ENCODE measurements around the gene RGS1. TPM values are rescaled to one million over a fixed set of nuclear protein-coding genes. Genes with fewer than 3 reads are reported as not detected.
"Not testable (repeated sequence)": the region's sequence is repeated elsewhere in the genome, so short reads cannot be mapped to it uniquely, and the experiment has no call there.

Gene RGS1
- total RNA-seq, 1 experiment from 2014 or later: not detected

DNA sequence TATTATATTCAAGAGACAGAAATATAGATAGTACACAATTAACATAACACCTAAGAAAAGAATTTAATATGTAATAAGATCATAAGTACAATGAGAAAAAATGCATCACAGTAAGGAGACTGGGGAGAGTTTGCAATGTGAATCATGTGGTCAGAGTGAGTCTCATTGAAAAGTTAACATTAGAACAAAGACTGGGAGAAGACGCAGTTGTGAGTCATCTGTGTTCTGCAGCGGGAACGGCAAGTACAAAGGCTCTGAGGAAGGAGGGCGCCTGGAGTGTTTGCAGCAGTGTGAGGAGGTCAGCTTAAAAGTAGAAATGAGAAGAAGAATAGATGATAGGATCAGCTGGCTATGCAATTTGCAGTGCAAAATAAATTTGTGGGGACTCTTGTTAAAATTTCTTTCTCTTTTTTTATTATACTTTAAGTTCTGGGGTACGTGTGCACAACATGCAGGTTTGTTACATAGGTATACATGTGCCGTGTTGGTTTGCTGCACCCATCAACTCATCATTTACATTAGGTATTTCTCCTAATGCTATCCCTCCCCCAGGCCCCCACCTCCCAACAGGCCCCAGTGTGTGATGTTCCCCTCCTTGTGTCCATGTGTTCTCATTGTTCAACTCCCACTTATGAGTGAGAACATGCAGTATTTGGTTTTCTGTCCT is 44.4 kb upstream of the RGS1 start:
- intact Hi-C loops (cut with micrococcal nuclease; ENCODE audit: unreplicated experiment): not testable (repeated sequence)

DNA sequence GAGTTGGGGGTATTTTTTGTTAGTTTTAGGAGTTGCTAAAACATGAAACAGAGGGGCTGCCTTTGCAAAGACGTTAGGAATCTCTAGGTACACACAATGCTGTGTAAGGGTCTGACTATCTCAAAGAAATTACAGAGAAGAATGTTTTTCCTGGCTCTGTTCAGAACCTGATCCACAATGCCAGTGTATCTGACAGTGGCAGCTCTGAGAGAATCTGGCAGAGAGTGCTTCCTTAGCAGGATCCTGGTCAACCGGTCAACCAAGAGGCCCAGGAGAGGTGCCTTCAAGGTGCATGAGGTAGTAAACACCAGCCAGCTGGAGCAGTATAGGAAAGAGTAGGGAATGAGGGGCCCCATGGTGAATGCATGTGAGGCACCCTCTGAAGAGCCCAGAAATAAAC is 40.9 kb upstream of the RGS1 start:
- DNase-seq (ENCODE audit: low read depth, low spot score) (no peak), ATAC-seq (peak; percentile 42; the same call in 1 of the 2 replicates)
- no peak overlapping the region for H3K4me3 ChIP-seq (ENCODE audit: low read depth in 2 of 2, low read length in 2 of 2)
- in situ Hi-C loops (cut with HindIII; ENCODE audit: low pct_unique_long_range_greater_than_20kb, low sequenced_read_pairs) (no loop called here), intact Hi-C loops (cut with micrococcal nuclease; ENCODE audit: unreplicated experiment) (no loop called here)
- no peaks in the 10 kb centered on the region for H3K9me3 ChIP-seq (ENCODE audit: control insufficient read depth, insufficient read depth, low read depth, low read length)
- H3K4me1 ChIP-seq (ENCODE audit: control insufficient read depth, insufficient read depth, low read length): peaks cover 3% of the 10 kb centered on the region; the same call in 1 of the 2 replicates
- CTCF ChIA-PET: no interaction called here
- H3K36me3 ChIP-seq (ENCODE audit: control insufficient read depth, insufficient read depth, low read length): no peaks in the 10 kb centered on the region
- POLR2A ChIA-PET: no interaction called here
- no TSS peak for BruUV-seq (replicated peaks)
- no peak overlapping the region for H3K27ac ChIP-seq (ENCODE audit: low read length)
- H3K27me3 ChIP-seq (ENCODE audit: control insufficient read depth, insufficient read depth, low read length): no peaks in the 10 kb centered on the region
- TF ChIP-seq, protein P1, sequence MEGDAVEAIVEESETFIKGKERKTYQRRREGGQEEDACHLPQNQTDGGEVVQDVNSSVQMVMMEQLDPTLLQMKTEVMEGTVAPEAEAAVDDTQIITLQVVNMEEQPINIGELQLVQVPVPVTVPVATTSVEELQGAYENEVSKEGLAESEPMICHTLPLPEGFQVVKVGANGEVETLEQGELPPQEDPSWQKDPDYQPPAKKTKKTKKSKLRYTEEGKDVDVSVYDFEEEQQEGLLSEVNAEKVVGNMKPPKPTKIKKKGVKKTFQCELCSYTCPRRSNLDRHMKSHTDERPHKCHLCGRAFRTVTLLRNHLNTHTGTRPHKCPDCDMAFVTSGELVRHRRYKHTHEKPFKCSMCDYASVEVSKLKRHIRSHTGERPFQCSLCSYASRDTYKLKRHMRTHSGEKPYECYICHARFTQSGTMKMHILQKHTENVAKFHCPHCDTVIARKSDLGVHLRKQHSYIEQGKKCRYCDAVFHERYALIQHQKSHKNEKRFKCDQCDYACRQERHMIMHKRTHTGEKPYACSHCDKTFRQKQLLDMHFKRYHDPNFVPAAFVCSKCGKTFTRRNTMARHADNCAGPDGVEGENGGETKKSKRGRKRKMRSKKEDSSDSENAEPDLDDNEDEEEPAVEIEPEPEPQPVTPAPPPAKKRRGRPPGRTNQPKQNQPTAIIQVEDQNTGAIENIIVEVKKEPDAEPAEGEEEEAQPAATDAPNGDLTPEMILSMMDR (IDR thresholded peaks at IDR 0.05): no peak
- no peak for TF ChIP-seq SIN3A (IDR thresholded peaks at IDR 0.05; ENCODE audit: borderline replicate concordance, insufficient read depth, low read depth, low read length)
- TF ChIP-seq, protein P2, sequence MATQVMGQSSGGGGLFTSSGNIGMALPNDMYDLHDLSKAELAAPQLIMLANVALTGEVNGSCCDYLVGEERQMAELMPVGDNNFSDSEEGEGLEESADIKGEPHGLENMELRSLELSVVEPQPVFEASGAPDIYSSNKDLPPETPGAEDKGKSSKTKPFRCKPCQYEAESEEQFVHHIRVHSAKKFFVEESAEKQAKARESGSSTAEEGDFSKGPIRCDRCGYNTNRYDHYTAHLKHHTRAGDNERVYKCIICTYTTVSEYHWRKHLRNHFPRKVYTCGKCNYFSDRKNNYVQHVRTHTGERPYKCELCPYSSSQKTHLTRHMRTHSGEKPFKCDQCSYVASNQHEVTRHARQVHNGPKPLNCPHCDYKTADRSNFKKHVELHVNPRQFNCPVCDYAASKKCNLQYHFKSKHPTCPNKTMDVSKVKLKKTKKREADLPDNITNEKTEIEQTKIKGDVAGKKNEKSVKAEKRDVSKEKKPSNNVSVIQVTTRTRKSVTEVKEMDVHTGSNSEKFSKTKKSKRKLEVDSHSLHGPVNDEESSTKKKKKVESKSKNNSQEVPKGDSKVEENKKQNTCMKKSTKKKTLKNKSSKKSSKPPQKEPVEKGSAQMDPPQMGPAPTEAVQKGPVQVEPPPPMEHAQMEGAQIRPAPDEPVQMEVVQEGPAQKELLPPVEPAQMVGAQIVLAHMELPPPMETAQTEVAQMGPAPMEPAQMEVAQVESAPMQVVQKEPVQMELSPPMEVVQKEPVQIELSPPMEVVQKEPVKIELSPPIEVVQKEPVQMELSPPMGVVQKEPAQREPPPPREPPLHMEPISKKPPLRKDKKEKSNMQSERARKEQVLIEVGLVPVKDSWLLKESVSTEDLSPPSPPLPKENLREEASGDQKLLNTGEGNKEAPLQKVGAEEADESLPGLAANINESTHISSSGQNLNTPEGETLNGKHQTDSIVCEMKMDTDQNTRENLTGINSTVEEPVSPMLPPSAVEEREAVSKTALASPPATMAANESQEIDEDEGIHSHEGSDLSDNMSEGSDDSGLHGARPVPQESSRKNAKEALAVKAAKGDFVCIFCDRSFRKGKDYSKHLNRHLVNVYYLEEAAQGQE (IDR thresholded peaks at IDR 0.05; ENCODE audit: insufficient read depth in 1 of 2, low read depth in 2 of 2, low read length in 1 of 2): no peak
- no peak for TF ChIP-seq TCF7L2 (IDR thresholded peaks at IDR 0.05; ENCODE audit: low read depth, low read length)
- no peak for TF ChIP-seq POLR2AphosphoS5 (IDR thresholded peaks at IDR 0.05; ENCODE audit: low read depth, low read length)

More for the DNA sequence above, 44.4 kb upstream of the RGS1 start:
- peak; percentile 75 for DNase-seq (ENCODE audit: low read depth, low spot score)
- CTCF ChIA-PET; H3K27me3 ChIP-seq (ENCODE audit: control insufficient read depth, insufficient read depth, low read length); POLR2A ChIA-PET; H3K4me3 ChIP-seq (ENCODE audit: low read depth in 2 of 2, low read length in 2 of 2); H3K4me1 ChIP-seq (ENCODE audit: control insufficient read depth, insufficient read depth, low read length); in situ Hi-C loops (cut with HindIII; ENCODE audit: low pct_unique_long_range_greater_than_20kb, low sequenced_read_pairs); H3K27ac ChIP-seq (ENCODE audit: low read length); H3K9me3 ChIP-seq (ENCODE audit: control insufficient read depth, insufficient read depth, low read depth, low read length); BruUV-seq (replicated peaks); H3K36me3 ChIP-seq (ENCODE audit: control insufficient read depth, insufficient read depth, low read length): not testable (repeated sequence)
- ATAC-seq: peak; percentile 95
- TF ChIP-seq TCF7L2 (IDR thresholded peaks at IDR 0.05; ENCODE audit: low read depth, low read length): peak; percentile 74

DNA sequence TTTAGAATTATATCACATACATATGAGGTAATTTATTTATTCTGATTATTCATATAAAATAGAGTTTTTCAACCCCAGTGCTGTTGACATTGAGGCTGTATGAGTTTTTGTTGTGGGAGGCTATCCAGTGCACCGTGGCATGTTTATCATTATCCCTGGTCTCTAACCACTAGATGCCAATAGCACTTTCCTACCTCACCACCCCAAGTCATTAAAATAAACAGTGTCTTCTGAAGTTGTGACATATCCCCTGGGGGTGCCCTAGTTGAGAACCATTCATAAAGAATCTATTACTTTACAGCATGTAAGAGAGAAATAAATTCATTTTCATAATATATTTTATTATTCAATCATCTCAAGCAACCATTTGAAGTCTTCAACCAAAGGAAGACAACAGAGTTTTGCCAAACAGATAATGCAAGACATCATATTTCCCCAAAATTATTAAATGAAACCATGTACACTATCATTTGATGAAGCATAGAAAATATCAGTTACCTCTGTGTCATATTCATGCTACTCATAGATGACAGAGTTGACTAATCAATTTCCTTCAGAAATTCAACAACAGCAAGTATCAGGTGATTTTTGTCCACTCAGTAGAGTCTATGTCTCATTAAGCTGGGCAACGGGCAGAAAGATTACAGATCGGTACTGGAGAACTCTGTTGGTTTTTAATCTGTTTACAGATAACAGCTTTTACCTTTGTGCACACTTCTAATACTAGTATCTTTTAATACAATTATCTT is 39.5 kb upstream of the RGS1 start:
- Histone ChIP-seq H3K36me3 (ENCODE audit: control insufficient read depth, insufficient read depth, low read length) (no peaks in the 10 kb centered on the region), H3K4me1 (ENCODE audit: control insufficient read depth, insufficient read depth, low read length) (peaks cover 5% of the 10 kb centered on the region; the same call in 1 of the 2 replicates), H3K4me3 (ENCODE audit: low read depth in 2 of 2, low read length in 2 of 2) (no peak overlapping the region), H3K9me3 (ENCODE audit: control insufficient read depth, insufficient read depth, low read depth, low read length) (no peaks in the 10 kb centered on the region), H3K27me3 (ENCODE audit: control insufficient read depth, insufficient read depth, low read length) (no peaks in the 10 kb centered on the region), H3K27ac (ENCODE audit: low read length) (no peak overlapping the region)
- TF ChIP-seq, protein P1 (IDR thresholded peaks at IDR 0.05): no peak
- TF ChIP-seq TCF7L2 (IDR thresholded peaks at IDR 0.05; ENCODE audit: low read depth, low read length): no peak
- TF ChIP-seq SIN3A (IDR thresholded peaks at IDR 0.05; ENCODE audit: borderline replicate concordance, insufficient read depth, low read depth, low read length): no peak
- TF ChIP-seq POLR2AphosphoS5 (IDR thresholded peaks at IDR 0.05; ENCODE audit: low read depth, low read length): no peak
- TF ChIP-seq, protein P2 (IDR thresholded peaks at IDR 0.05; ENCODE audit: insufficient read depth in 1 of 2, low read depth in 2 of 2, low read length in 1 of 2): no peak
- ATAC-seq: no peak
- DNase-seq (ENCODE audit: low read depth, low spot score): no peak
- intact Hi-C loops (cut with micrococcal nuclease; ENCODE audit: unreplicated experiment) (no loop called here), in situ Hi-C loops (cut with HindIII; ENCODE audit: low pct_unique_long_range_greater_than_20kb, low sequenced_read_pairs) (no loop called here)
- ChIA-PET POLR2A (no interaction called here), CTCF (no interaction called here)
- no TSS peak for BruUV-seq (replicated peaks)

Measured in Panc1 (cell line).